ENCODE data around the gene ARMH2.

The ARMH2 gene

DNA sequence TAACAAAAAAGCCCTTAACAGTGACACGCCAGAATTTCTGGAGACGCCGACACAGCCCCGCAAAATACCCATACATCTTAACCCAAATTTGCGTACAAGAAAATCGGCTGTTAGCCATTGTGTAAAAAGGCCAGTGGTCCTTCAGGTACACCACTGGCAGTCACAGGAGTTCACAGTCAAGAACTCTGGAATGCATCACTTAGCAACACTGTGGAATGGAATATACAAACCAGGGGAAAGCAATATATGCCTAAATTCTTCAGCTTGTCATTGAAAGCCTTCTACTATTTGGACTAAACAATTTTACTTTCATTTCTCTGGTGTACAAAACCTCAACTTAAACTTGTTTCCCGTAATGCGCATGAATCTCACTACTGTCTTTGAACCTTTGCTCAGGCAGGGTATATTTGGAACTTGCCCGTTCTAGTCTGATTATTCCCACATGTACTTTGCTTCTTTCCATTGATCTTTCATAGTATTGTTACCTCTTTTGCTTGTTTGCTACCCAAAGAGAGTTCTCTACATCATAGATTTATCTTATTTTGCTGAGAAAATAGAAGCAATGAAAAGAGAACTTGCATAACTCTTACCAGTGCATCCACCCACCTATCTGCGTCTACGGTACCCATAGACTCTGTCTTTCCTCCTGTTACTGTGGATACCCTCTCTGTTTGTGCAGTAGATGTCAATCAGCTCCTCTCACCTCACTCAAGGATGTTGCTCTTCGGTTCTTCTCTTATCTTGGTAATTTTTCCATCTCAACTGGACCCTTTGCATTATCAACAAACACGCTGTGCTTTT lies at the start of gene ARMH2:
Gene ARMH2, minus strand, starts transcription at position 178 of the 801 bp plus-strand sequence. Its CDS starts 60 bp downstream, at position 118.
- H3K9me3 ChIP-seq (ENCODE audit: low read length): no peaks in the 10 kb centered on the region
- H3K27me3 ChIP-seq (ENCODE audit: insufficient read depth, low read length): no peaks in the 10 kb centered on the region
- H3K4me1 ChIP-seq (ENCODE audit: insufficient read depth, low read length): peaks cover 14% of the 10 kb centered on the region
- no peaks in the 10 kb centered on the region for H3K36me3 ChIP-seq (ENCODE audit: insufficient read depth, low read length)
- no peak within 1 kb of the TSS for H2AFZ ChIP-seq (ENCODE audit: low read depth, low read length)
- no peak within 1 kb of the TSS for H3K4me3 ChIP-seq (ENCODE audit: low read length)

GRCh38 chr6:24848461-24848860 lies 49.7 kb upstream of the ARMH2 start:
- H3K4me3 ChIP-seq (ENCODE audit: low read length): no peak overlapping the region
- no peak overlapping the region for H2AFZ ChIP-seq (ENCODE audit: low read depth, low read length)
- peaks cover 8% of the 10 kb centered on the region for H3K36me3 ChIP-seq (ENCODE audit: insufficient read depth, low read length)
- peaks cover 8% of the 10 kb centered on the region for H3K4me1 ChIP-seq (ENCODE audit: insufficient read depth, low read length)
- H3K27me3 ChIP-seq (ENCODE audit: insufficient read depth, low read length): no peaks in the 10 kb centered on the region
- H3K9me3 ChIP-seq (ENCODE audit: low read length): no peaks in the 10 kb centered on the region

- peaks cover 11% of the 10 kb centered on the region for H3K4me1 ChIP-seq (ENCODE audit: insufficient read depth, low read length)
- no peak overlapping the region for H3K4me3 ChIP-seq (ENCODE audit: low read length)
- no peak overlapping the region for H2AFZ ChIP-seq (ENCODE audit: low read depth, low read length)
- H3K36me3 ChIP-seq (ENCODE audit: insufficient read depth, low read length): peaks cover 15% of the 10 kb centered on the region
- no peaks in the 10 kb centered on the region for H3K27me3 ChIP-seq (ENCODE audit: insufficient read depth, low read length)
- H3K9me3 ChIP-seq (ENCODE audit: low read length): no peaks in the 10 kb centered on the region
Observed at GRCh38 chr6:24847402-24847801, 48.7 kb upstream of the ARMH2 start.

- Histone ChIP-seq H3K4me3 (ENCODE audit: low read length) (no peak overlapping the region), H3K4me1 (ENCODE audit: insufficient read depth, low read length) (peaks cover 11% of the 10 kb centered on the region), H2AFZ (ENCODE audit: low read depth, low read length) (no peak overlapping the region), H3K36me3 (ENCODE audit: insufficient read depth, low read length) (peaks cover 15% of the 10 kb centered on the region), H3K27me3 (ENCODE audit: insufficient read depth, low read length) (no peaks in the 10 kb centered on the region), H3K9me3 (ENCODE audit: low read length) (no peaks in the 10 kb centered on the region)
Observed at GRCh38 chr6:24845578-24845977, 46.9 kb upstream of the ARMH2 start.

GRCh38 chr6:24844903-24845302 lies 46.2 kb upstream of the ARMH2 start:
- H2AFZ ChIP-seq (ENCODE audit: low read depth, low read length): no peak overlapping the region
- peaks cover 12% of the 10 kb centered on the region for H3K36me3 ChIP-seq (ENCODE audit: insufficient read depth, low read length)

DNA sequence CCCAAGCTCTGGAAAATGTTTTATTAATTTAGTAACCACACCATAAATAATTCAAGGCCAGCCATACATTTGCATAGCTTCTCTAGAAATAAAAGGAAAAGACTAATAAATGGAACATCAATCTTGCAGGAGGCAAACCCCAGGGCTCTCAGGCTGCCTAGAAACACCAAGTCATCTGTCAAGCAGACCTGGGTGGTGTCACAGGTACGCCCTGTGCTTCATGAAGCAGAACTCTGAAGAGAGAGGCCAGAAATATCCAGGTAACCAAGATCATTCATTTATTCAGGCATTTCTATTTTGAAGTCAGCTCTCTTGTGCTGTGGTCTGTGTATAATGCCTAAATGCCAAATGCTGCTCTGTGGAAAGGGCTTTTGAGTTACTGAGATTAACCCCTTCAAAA lies 45.3 kb upstream of the ARMH2 start:
- Histone ChIP-seq H2AFZ (ENCODE audit: low read depth, low read length) (no peak overlapping the region), H3K9me3 (ENCODE audit: low read length) (no peaks in the 10 kb centered on the region), H3K27me3 (ENCODE audit: insufficient read depth, low read length) (no peaks in the 10 kb centered on the region), H3K36me3 (ENCODE audit: insufficient read depth, low read length) (peaks cover 10% of the 10 kb centered on the region), H3K4me3 (ENCODE audit: low read length) (no peak overlapping the region), H3K4me1 (ENCODE audit: insufficient read depth, low read length) (peaks cover 11% of the 10 kb centered on the region)

More at GRCh38 chr6:24844903-24845302, 46.2 kb upstream of the ARMH2 start:
- Histone ChIP-seq H3K4me1 (ENCODE audit: insufficient read depth, low read length) (peaks cover 11% of the 10 kb centered on the region), H3K27me3 (ENCODE audit: insufficient read depth, low read length) (no peaks in the 10 kb centered on the region), H3K9me3 (ENCODE audit: low read length) (no peaks in the 10 kb centered on the region), H3K4me3 (ENCODE audit: low read length) (no peak overlapping the region)

DNA sequence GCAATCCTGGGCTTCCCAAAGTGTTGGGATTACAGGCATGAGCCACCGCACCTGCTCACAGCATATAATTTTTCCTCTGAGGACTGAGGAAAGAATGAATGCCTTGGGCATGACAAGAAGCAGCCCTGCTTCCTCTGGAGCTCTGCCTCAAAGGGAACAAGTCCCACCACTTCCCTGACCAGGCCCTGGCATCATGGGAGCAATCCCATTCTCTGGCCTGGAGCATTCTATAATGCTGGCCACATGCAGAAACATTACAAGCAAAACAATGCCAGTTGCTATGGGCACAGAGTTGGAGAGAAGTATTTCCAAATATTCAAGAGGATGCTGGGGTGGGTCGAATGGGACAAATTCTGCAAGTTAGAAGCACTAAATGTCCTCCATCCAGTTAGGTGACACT lies 41.5 kb upstream of the ARMH2 start:
- Histone ChIP-seq H3K27me3 (ENCODE audit: insufficient read depth, low read length) (no peaks in the 10 kb centered on the region), H3K4me3 (ENCODE audit: low read length) (no peak overlapping the region), H3K36me3 (ENCODE audit: insufficient read depth, low read length) (peaks cover 7% of the 10 kb centered on the region), H3K4me1 (ENCODE audit: insufficient read depth, low read length) (peaks cover 11% of the 10 kb centered on the region), H3K9me3 (ENCODE audit: low read length) (no peaks in the 10 kb centered on the region), H2AFZ (ENCODE audit: low read depth, low read length) (no peak overlapping the region)

- Histone ChIP-seq H3K4me3 (ENCODE audit: low read length) (no peak overlapping the region), H3K4me1 (ENCODE audit: insufficient read depth, low read length) (peaks cover 9% of the 10 kb centered on the region), H2AFZ (ENCODE audit: low read depth, low read length) (no peak overlapping the region), H3K27me3 (ENCODE audit: insufficient read depth, low read length) (no peaks in the 10 kb centered on the region), H3K36me3 (ENCODE audit: insufficient read depth, low read length) (peaks cover 7% of the 10 kb centered on the region), H3K9me3 (ENCODE audit: low read length) (peaks cover 3% of the 10 kb centered on the region)
Observed at GRCh38 chr6:24838994-24839393, 40.3 kb upstream of the ARMH2 start.

- no peak overlapping the region for H2AFZ ChIP-seq (ENCODE audit: low read depth, low read length)
- H3K36me3 ChIP-seq (ENCODE audit: insufficient read depth, low read length): peaks cover 5% of the 10 kb centered on the region
- no peaks in the 10 kb centered on the region for H3K27me3 ChIP-seq (ENCODE audit: insufficient read depth, low read length)
- H3K9me3 ChIP-seq (ENCODE audit: low read length): peaks cover 3% of the 10 kb centered on the region
- no peaks in the 10 kb centered on the region for H3K4me1 ChIP-seq (ENCODE audit: insufficient read depth, low read length)
- no peak overlapping the region for H3K4me3 ChIP-seq (ENCODE audit: low read length)
Observed at GRCh38 chr6:24838081-24838480, 39.4 kb upstream of the ARMH2 start.

- Histone ChIP-seq H3K4me3 (ENCODE audit: low read length) (no peak overlapping the region), H3K9me3 (ENCODE audit: low read length) (peaks cover 3% of the 10 kb centered on the region), H3K36me3 (ENCODE audit: insufficient read depth, low read length) (peaks cover 2% of the 10 kb centered on the region), H3K27me3 (ENCODE audit: insufficient read depth, low read length) (no peaks in the 10 kb centered on the region), H3K4me1 (ENCODE audit: insufficient read depth, low read length) (no peaks in the 10 kb centered on the region), H2AFZ (ENCODE audit: low read depth, low read length) (no peak overlapping the region)
Observed at GRCh38 chr6:24836109-24836508, 37.4 kb upstream of the ARMH2 start.

DNA sequence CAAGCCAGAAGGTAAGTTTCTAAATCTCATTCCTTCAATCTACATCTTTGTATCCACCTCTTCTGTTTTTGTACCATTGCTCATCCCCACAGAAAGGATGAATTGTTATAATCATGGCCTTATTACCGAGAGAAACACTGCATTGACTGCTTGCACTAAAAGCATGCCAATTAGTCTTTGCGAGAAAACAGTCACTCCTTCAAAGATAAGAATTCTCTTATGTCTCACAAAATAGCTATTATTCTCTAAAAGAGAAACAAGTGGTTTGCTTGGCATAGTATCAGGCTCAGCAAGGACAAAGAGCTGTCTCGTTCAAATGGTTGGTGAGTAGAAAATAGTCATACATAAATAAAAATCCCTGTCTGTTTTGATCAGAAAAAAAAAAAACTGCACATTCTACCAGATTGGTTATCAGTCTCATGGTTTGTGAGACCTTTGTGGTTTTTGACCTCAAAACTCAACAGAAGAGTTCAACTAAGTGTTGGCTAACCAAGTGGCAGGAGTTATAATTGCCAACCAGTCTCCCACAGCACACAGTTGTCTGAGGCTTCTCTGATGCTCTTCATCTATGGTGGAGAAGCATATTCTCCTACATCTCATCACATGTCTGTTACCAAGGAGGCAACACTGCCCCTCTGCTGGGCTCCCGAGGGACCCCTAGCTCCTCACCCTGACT lies 35.1 kb upstream of the ARMH2 start:
- H3K27me3 ChIP-seq (ENCODE audit: insufficient read depth, low read length): no peaks in the 10 kb centered on the region
- H3K36me3 ChIP-seq (ENCODE audit: insufficient read depth, low read length): peaks cover 2% of the 10 kb centered on the region
- no peak overlapping the region for H3K4me3 ChIP-seq (ENCODE audit: low read length)
- H3K4me1 ChIP-seq (ENCODE audit: insufficient read depth, low read length): no peaks in the 10 kb centered on the region
- peaks cover 3% of the 10 kb centered on the region for H3K9me3 ChIP-seq (ENCODE audit: low read length)
- H2AFZ ChIP-seq (ENCODE audit: low read depth, low read length): no peak overlapping the region

GRCh38 chr6:24832794-24833193 lies 34.1 kb upstream of the ARMH2 start:
- H2AFZ ChIP-seq (ENCODE audit: low read depth, low read length): no peak overlapping the region
- no peak overlapping the region for H3K4me3 ChIP-seq (ENCODE audit: low read length)
- H3K9me3 ChIP-seq (ENCODE audit: low read length): peaks cover 3% of the 10 kb centered on the region

More at GRCh38 chr6:24832794-24833193, 34.1 kb upstream of the ARMH2 start:
- Histone ChIP-seq H3K36me3 (ENCODE audit: insufficient read depth, low read length) (peaks cover 3% of the 10 kb centered on the region), H3K4me1 (ENCODE audit: insufficient read depth, low read length) (no peaks in the 10 kb centered on the region), H3K27me3 (ENCODE audit: insufficient read depth, low read length) (no peaks in the 10 kb centered on the region)

All from neuron (in vitro differentiated cells).